ENCODE measurements around the gene VAV3.

The VAV3 gene

GRCh38 chr1:107795441-107795840, 169.5 kb downstream of the VAV3 start:
- no peak for TF ChIP-seq CTCF (conservative IDR thresholded peaks at IDR 0.05; ENCODE audit: low read length)
- no peak for DNase-seq (ENCODE audit: low read depth)
- no peak overlapping the region for H3K4me3 ChIP-seq (ENCODE audit: low read length)

GRCh38 chr1:107794571-107794970, 170.4 kb downstream of the VAV3 start:
- TF ChIP-seq CTCF (conservative IDR thresholded peaks at IDR 0.05; ENCODE audit: low read length), result no peak
- no peak overlapping the region for H3K4me3 ChIP-seq (ENCODE audit: low read length)
- DNase-seq (ENCODE audit: low read depth), result no peak

GRCh38 chr1:107793896-107794453, 171.0 kb downstream of the VAV3 start:
- H3K4me3 ChIP-seq (ENCODE audit: low read length), result no peak overlapping the region
- no peak for DNase-seq (ENCODE audit: low read depth)
- no peak for TF ChIP-seq CTCF (conservative IDR thresholded peaks at IDR 0.05; ENCODE audit: low read length)

GRCh38 chr1:107791348-107791747, 173.6 kb downstream of the VAV3 start:
- no peak for TF ChIP-seq CTCF (conservative IDR thresholded peaks at IDR 0.05; ENCODE audit: low read length)
- no peak overlapping the region for H3K4me3 ChIP-seq (ENCODE audit: low read length)
- no peak for DNase-seq (ENCODE audit: low read depth)

GRCh38 chr1:107789817-107790524, 175.0 kb downstream of the VAV3 start:
- TF ChIP-seq CTCF (conservative IDR thresholded peaks at IDR 0.05; ENCODE audit: low read length), result no peak
- DNase-seq (ENCODE audit: low read depth), result no peak

GRCh38 chr1:107788206-107789202, 176.5 kb downstream of the VAV3 start:
- H3K4me3 ChIP-seq (ENCODE audit: low read length), result no peak overlapping the region
- DNase-seq (ENCODE audit: low read depth), result no peak
- TF ChIP-seq CTCF (conservative IDR thresholded peaks at IDR 0.05; ENCODE audit: low read length), result no peak

More at GRCh38 chr1:107789817-107790524, 175.0 kb downstream of the VAV3 start:
- H3K4me3 ChIP-seq (ENCODE audit: low read length), result no peak overlapping the region

All from AG10803 (cell line).